Measurements from ENCODE around the gene PPM1H.
"Not testable (repeated sequence)": the region's sequence is repeated elsewhere in the genome, so short reads cannot be mapped to it uniquely, and the experiment has no call there.

PPM1H gene

GRCh38 chr12:62934799-62935674 lies at the start of gene PPM1H:
Gene PPM1H, minus strand, starts transcription at chr12:62935150. Its CDS starts 414 bp downstream, at chr12:62934736.
- DNase-seq: no peak

- no peak for DNase-seq
Observed at GRCh38 chr12:62983594-62983993, 48.6 kb upstream of the PPM1H start.

GRCh38 chr12:62978768-62979167 lies 43.8 kb upstream of the PPM1H start:
- DNase-seq: no peak

GRCh38 chr12:62977883-62978282 lies 42.9 kb upstream of the PPM1H start:
- no peak for DNase-seq

- DNase-seq: no peak
Observed at GRCh38 chr12:62977418-62977817, 42.5 kb upstream of the PPM1H start.

GRCh38 chr12:62976110-62976662 lies 41.2 kb upstream of the PPM1H start:
- DNase-seq: no peak

- DNase-seq: no peak
Observed at GRCh38 chr12:62971769-62972525, 37.0 kb upstream of the PPM1H start.

GRCh38 chr12:62969695-62970094 lies 34.7 kb upstream of the PPM1H start:
- DNase-seq: no peak

- DNase-seq: no peak
Observed at GRCh38 chr12:62967701-62968100, 32.8 kb upstream of the PPM1H start.

GRCh38 chr12:62966990-62967506 lies 32.1 kb upstream of the PPM1H start:
- no peak for DNase-seq

GRCh38 chr12:62966446-62966989 lies 31.6 kb upstream of the PPM1H start:
- not testable (repeated sequence) for DNase-seq

GRCh38 chr12:62965700-62966099 lies 30.8 kb upstream of the PPM1H start:
- DNase-seq: not testable (repeated sequence)

GRCh38 chr12:62965242-62965641 lies 30.3 kb upstream of the PPM1H start:
- not testable (repeated sequence) for DNase-seq

GRCh38 chr12:62963486-62964041 lies 28.6 kb upstream of the PPM1H start:
- DNase-seq: no peak

- DNase-seq: no peak
Observed at GRCh38 chr12:62960324-62960723, 25.4 kb upstream of the PPM1H start.

GRCh38 chr12:62959745-62960144 lies 24.8 kb upstream of the PPM1H start:
- DNase-seq: no peak

- no peak for DNase-seq
Observed at GRCh38 chr12:62957233-62957953, 22.4 kb upstream of the PPM1H start.

GRCh38 chr12:62955678-62956077 lies 20.7 kb upstream of the PPM1H start:
- DNase-seq: no peak

- DNase-seq: no peak
Observed at GRCh38 chr12:62950317-62950716, 15.4 kb upstream of the PPM1H start.

GRCh38 chr12:62948123-62948522 lies 13.2 kb upstream of the PPM1H start:
- no peak for DNase-seq

- no peak for DNase-seq
Observed at GRCh38 chr12:62947364-62947763, 12.4 kb upstream of the PPM1H start.

- DNase-seq: no peak
Observed at GRCh38 chr12:62943779-62944395, 8.9 kb upstream of the PPM1H start.

Data from NCI-H446 treated with DMSO at 0.1 percent for 48 hours (cell line).